PC-9 (cell line): ENCODE results near the gene PGS1. TPM values are rescaled to one million over a fixed set of nuclear protein-coding genes. Genes with fewer than 3 reads are reported as not detected.

ENCODE experiments used
- BruUV-seq: library from RNA; stranded (reverse); fragments of 400-500 nt; replicated peaks from 2 replicates; lab custom pipeline; 2021; lab: Mats Ljungman, UMichigan
- CTCF ChIA-PET: fragments of 300-600 bp; sonication (Branson Sonifier 250); formaldehyde crosslinking; loops from one replicate; lab custom pipeline; 2022; ENCODE audit warnings: antibody characterized with exemption; lab: Charles Lee
- POLR2A ChIA-PET: fragments of 300-600 bp; sonication (Branson Sonifier 250); formaldehyde crosslinking; loops from one replicate; lab custom pipeline; 2022; ENCODE audit warnings: antibody characterized with exemption; ENCODE audit not compliant: unreplicated experiment; lab: Charles Lee
- DNase-seq, 2 experiments: peaks; one replicate each; pipeline versions ENCODE4 v3.0.0 to v3.0.0-alpha.2; 2015 to 2022; ENCODE audit warnings: mixed read lengths in 1 of 2
- H2AFZ ChIP-seq: fragments of 200-600 bp; sonication (generic); 2 replicates; pipeline ENCODE4 v1.8.1; 2017; ENCODE audit warnings: antibody characterized with exemption
- H3F3A ChIP-seq: fragments of 200-600 bp; sonication (generic); 2 replicates; pipeline ENCODE4 v1.8.1; 2017; ENCODE audit warnings: antibody characterized with exemption, mild to moderate bottlenecking, low read depth; ENCODE audit not compliant: insufficient read depth
- H3K27ac ChIP-seq: fragments of 200-600 bp; sonication (generic); 2 replicates; pipeline ENCODE4 v1.6.1; 2016; ENCODE audit warnings: mixed run types
- H3K27me3 ChIP-seq: fragments of 200-600 bp; sonication (generic); 2 replicates; pipeline ENCODE4 v1.6.1; 2016; ENCODE audit warnings: low read depth, mixed run types; ENCODE audit not compliant: insufficient read depth
- H3K36me3 ChIP-seq: fragments of 200-600 bp; sonication (generic); 2 replicates; pipeline ENCODE4 v1.6.1; 2016; ENCODE audit warnings: low read depth, mixed run types
- H3K4me1 ChIP-seq: fragments of 200-600 bp; sonication (generic); replicated peaks from 2 replicates; pipeline ENCODE4 v1.6.1; 2016; ENCODE audit warnings: mixed run types; ENCODE audit not compliant: insufficient read depth
- H3K4me2 ChIP-seq: fragments of 200-600 bp; sonication (generic); 2 replicates; pipeline ENCODE4 v1.6.1; 2017; ENCODE audit warnings: mixed run types
- H3K4me3 ChIP-seq: fragments of 200-600 bp; sonication (generic); 2 replicates; pipeline ENCODE4 v1.6.1; 2016; ENCODE audit warnings: mixed run types
- H3K79me2 ChIP-seq: fragments of 200-600 bp; sonication (generic); 2 replicates; pipeline ENCODE4 v1.6.1; 2017; ENCODE audit warnings: low read depth, mixed run types
- H3K9me2 ChIP-seq: fragments of 200-600 bp; sonication (generic); 2 replicates; pipeline ENCODE4 v1.8.1; 2017; ENCODE audit warnings: mild to moderate bottlenecking; ENCODE audit not compliant: insufficient read depth
- H3K9me3 ChIP-seq: fragments of 200-600 bp; sonication (generic); 2 replicates; pipeline ENCODE4 v1.8.1; 2016; ENCODE audit warnings: low read depth; ENCODE audit not compliant: insufficient read depth
- H4K20me1 ChIP-seq: fragments of 200-600 bp; sonication (generic); 2 replicates; pipeline ENCODE4 v1.8.1; 2017; ENCODE audit not compliant: insufficient read depth
- EZH2 ChIP-seq: fragments of 200-600 bp; sonication (generic); IDR thresholded peaks from 2 replicates; pipeline ENCODE4 v1.8.0; 2017; ENCODE audit warnings: antibody characterized with exemption, low read depth
- intact Hi-C: fragments of 100-400 bp; cut with micrococcal nuclease; formaldehyde crosslinking; loops from one replicate; pipeline ENCODE4 v1.10.0; 2022; ENCODE audit not compliant: unreplicated experiment
- total RNA-seq: library from RNA; stranded (reverse); gene quantifications from 2 replicates; pipeline ENCODE4 v1.2.3, GENCODE V29; 2021
- TF ChIP-seq, protein P1 (sequence below): fragments of 200-600 bp; sonication (generic); conservative IDR thresholded peaks from 2 replicates; pipeline ENCODE4 v1.6.1; 2017; ENCODE audit warnings: mixed run types, antibody characterized with exemption, mild to moderate bottlenecking, moderate library complexity

PGS1 gene
- total RNA-seq, 1 experiment from 2014 or later: 40.2 TPM

DNA sequence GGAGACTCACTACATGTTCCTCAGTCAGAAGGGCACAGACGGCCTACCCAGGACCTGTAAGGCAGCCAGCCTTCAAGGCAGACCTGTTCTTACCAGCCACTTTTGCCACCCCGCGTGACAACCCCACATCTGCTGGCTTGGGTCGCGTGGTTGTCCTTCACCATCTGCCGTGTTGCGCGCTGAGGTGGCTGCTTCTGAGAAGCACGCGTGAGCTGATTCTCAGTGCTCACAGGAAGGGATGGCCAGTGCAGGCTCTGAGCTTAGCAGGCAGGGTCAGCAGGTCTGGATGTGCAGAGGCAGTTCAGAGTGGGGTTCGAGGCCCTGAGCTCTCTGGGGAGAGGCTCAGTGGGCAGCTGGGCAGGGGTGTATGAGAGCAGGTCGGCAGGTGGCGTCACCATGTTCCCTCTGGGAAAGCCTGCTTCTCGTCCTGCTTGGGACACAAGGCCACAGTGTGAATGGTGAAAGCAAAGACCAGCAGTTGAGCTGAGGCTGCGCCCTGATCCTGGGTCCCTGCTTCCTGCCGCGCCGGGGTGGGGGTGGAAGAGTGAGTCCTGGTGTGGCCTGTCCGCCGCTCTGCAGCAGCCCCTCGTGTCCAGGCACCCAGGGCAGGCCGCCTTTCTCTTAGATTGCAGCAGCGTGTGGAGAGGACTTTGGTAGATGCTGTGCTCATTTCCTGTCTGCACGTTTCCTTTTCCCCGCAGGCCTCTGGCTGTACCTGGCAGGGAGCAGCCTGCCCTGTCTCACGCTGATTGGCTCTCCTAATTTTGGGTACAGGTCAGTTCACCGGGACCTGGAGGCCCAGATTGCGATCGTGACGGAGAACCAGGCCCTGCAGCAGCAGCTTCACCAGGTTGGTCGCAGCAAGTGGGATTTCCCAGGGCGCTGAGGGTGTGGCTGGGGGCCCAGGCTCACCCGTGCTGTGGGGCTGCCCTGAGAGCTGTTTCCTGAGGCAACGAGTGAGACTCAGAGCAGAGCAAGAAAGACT, 36.0 kb downstream of the PGS1 start:
- no TSS peak for BruUV-seq
- no peaks in the 10 kb centered on the region for H3K27me3 ChIP-seq
- TF ChIP-seq, protein P1, sequence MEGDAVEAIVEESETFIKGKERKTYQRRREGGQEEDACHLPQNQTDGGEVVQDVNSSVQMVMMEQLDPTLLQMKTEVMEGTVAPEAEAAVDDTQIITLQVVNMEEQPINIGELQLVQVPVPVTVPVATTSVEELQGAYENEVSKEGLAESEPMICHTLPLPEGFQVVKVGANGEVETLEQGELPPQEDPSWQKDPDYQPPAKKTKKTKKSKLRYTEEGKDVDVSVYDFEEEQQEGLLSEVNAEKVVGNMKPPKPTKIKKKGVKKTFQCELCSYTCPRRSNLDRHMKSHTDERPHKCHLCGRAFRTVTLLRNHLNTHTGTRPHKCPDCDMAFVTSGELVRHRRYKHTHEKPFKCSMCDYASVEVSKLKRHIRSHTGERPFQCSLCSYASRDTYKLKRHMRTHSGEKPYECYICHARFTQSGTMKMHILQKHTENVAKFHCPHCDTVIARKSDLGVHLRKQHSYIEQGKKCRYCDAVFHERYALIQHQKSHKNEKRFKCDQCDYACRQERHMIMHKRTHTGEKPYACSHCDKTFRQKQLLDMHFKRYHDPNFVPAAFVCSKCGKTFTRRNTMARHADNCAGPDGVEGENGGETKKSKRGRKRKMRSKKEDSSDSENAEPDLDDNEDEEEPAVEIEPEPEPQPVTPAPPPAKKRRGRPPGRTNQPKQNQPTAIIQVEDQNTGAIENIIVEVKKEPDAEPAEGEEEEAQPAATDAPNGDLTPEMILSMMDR: no peak
- TF ChIP-seq EZH2: no peak
- no peaks in the 10 kb centered on the region for H3K9me2 ChIP-seq
- no peak overlapping the region for H3K4me2 ChIP-seq
- no peaks in the 10 kb centered on the region for H3K4me1 ChIP-seq
- H4K20me1 ChIP-seq: peaks cover 11% of the 10 kb centered on the region
- POLR2A ChIA-PET: no interaction called here
- CTCF ChIA-PET: no interaction called here
- no peak for DNase-seq
- H3K4me3 ChIP-seq: no peak overlapping the region
- intact Hi-C loops: no loop called here
- H3K36me3 ChIP-seq: no peaks in the 10 kb centered on the region
- H3K79me2 ChIP-seq: no peaks in the 10 kb centered on the region
- H3F3A ChIP-seq: no peaks in the 10 kb centered on the region
- H3K9me3 ChIP-seq: no peaks in the 10 kb centered on the region
- H2AFZ ChIP-seq: no peak overlapping the region
- no peak overlapping the region for H3K27ac ChIP-seq

DNA sequence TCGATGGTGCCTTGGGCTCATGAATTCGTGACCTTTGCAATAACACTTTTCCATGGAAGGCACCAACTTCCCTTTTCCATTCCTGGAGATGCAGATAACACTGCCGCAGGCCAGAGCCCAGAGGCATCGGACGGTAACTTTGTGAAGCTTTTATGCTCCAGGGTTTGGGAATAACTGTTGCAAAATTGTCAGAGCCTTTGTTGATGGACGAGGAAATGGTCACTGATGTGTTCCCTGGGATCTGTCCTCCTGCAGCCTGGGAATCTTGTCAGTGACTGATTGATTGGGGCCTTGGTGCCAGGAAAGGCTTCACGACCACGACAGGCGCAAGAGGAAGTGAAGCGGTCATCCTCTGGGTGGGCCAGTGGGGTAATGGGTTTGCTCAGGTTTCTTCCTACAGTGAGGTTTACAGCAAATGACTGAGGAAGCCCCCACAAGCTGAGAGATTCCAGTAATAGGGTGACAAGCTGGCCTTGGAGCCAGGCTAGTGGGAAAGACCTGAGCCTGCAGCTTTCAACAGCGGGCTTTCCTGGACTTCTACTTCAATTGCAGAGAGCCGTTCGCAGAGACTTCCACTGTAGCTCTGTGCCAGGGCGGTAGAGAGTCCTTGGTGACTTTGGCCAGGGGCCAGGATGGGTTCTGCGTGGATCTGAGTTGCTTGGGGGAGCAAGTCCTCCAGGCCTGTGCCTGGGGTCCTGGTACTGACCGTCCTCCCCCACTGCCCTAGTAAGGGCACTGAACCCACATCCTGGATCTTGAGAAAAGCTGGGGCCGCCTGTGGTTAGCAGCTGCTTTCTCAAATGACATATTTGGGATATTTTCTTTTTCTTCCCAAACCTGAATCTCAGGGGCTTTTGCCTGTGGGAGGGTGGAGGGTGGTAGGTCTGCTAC, 37.6 kb downstream of the PGS1 start:
- no peaks in the 10 kb centered on the region for H3K9me3 ChIP-seq
- no peak overlapping the region for H3K27ac ChIP-seq
- no peaks in the 10 kb centered on the region for H3K79me2 ChIP-seq
- H3F3A ChIP-seq: 0 out of 2 replicates have a peak, but pooled peaks cover 5% of the 10 kb centered on the region
- BruUV-seq: no TSS peak
- no peak overlapping the region for H3K4me2 ChIP-seq
- no peaks in the 10 kb centered on the region for H3K9me2 ChIP-seq
- peaks cover 5% of the 10 kb centered on the region; the same call in 1 of the 2 replicates for H4K20me1 ChIP-seq
- no peak for TF ChIP-seq EZH2
- TF ChIP-seq, protein P1: no peak
- no peaks in the 10 kb centered on the region for H3K27me3 ChIP-seq
- ChIA-PET POLR2A (no interaction called here), CTCF (interaction anchor here (0.6 kb wide), 1 partner anchor 400 kb away, joined by 7 read pairs; no protein-coding TSS in a partner anchor)
- H2AFZ ChIP-seq: no peak overlapping the region
- no peak overlapping the region for H3K4me3 ChIP-seq
- DNase-seq: no peak
- H3K4me1 ChIP-seq: no peaks in the 10 kb centered on the region
- intact Hi-C loops: no loop called here
- no peaks in the 10 kb centered on the region for H3K36me3 ChIP-seq

GRCh38 chr17:78416791-78417530, 38.5 kb downstream of the PGS1 start:
- no peak overlapping the region for H3K4me2 ChIP-seq
- BruUV-seq: no TSS peak
- 0 out of 2 replicates have a peak, but pooled peaks cover 5% of the 10 kb centered on the region for H3F3A ChIP-seq
- no peak overlapping the region for H2AFZ ChIP-seq
- H3K4me3 ChIP-seq: no peak overlapping the region
- H4K20me1 ChIP-seq: peaks cover 5% of the 10 kb centered on the region; the same call in 1 of the 2 replicates
- H3K27me3 ChIP-seq: no peaks in the 10 kb centered on the region
- DNase-seq: no peak
- no peaks in the 10 kb centered on the region for H3K9me2 ChIP-seq
- ChIA-PET CTCF (no interaction called here), POLR2A (no interaction called here)
- no peaks in the 10 kb centered on the region for H3K79me2 ChIP-seq
- no peak for TF ChIP-seq EZH2
- TF ChIP-seq, protein P1: no peak
- H3K27ac ChIP-seq: no peak overlapping the region
- no peaks in the 10 kb centered on the region for H3K9me3 ChIP-seq
- no peaks in the 10 kb centered on the region for H3K36me3 ChIP-seq
- intact Hi-C loops: no loop called here
- no peaks in the 10 kb centered on the region for H3K4me1 ChIP-seq
